ENCODE data around the gene CAPG.

Gene CAPG

DNA sequence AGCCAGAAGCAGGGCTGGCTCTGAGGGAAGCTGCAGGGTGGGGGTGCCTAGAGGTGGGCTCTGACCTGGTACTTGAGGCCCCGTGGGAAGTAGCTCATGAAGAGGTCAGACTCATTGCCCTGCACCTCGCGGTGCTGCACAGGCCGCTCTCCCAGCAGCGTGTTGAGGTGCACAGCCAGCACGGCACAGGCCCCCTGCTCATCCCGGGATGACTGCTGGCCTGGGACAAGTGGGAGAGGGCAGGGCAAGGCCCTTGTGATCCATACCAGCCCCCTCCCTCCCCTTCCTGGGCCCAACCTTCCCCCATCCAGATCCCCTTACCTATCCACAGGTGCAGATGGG, 8.7 kb downstream of the CAPG start:
- H3K9me3 ChIP-seq (ENCODE audit: control insufficient read depth, insufficient read depth, low read length) = peaks cover 3% of the 10 kb centered on the region; the same call in 1 of the 2 replicates
- H3K36me3 ChIP-seq (ENCODE audit: control insufficient read depth, insufficient read depth, low read length) = peaks cover 28% of the 10 kb centered on the region
- peaks cover 6% of the 10 kb centered on the region; the same call in 1 of the 2 replicates for H3K4me1 ChIP-seq (ENCODE audit: control insufficient read depth, insufficient read depth, low read length)
- no peaks in the 10 kb centered on the region for H3K27me3 ChIP-seq (ENCODE audit: control insufficient read depth, insufficient read depth, low read length)
- H3K27ac ChIP-seq (ENCODE audit: low read depth, low read length) = no peak overlapping the region
- no peak overlapping the region for H3K4me3 ChIP-seq (ENCODE audit: low read depth, low read length)
- H3K9ac ChIP-seq (ENCODE audit: low read depth, low read length) = no peak overlapping the region

DNA sequence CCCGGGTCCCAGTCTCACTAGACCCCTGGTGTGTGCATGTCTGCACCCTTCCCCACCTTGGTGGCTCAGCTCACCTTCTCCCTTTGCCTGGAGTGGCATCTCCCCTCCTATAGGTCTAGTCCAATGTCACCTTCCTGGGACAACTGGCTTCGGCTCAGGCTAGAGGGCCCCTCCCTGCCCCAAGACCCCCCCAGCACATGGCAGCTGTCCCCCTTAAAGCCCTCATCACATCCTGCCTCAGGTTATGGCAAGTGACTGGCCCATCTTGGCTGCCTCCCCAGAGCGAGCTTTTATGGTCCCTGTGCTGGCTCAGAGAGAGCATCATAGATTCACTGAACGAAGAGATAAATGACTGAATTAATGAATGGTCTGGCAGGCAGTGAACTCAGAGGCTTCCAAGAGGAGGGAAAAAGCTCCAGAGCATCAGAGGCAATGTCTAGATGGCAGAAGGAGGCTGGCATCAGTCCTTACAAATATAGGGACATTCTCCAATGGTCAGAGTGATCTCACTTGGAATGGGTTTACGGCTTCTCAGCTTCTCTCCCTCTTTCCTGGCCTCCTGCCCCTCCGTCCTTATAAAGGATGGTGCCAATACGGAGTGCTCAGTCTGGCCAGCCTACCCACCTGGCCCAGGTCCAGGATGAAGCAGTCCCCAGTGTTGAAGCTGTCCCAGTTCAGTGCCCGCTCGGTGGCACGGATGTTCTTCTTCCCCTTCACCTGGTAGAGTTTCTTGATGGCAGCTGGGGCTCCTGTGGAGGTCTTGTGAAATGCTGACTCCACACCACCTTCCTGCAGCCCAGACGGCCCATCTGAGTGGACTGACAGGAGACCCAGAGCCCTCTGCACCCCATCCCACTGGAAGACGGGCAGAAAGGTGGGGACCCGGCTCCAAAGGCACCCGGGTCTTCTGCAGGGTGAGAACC, 9.4 kb downstream of the CAPG start:
- H3K4me1 ChIP-seq (ENCODE audit: control insufficient read depth, insufficient read depth, low read length) = peaks cover 6% of the 10 kb centered on the region; the same call in 1 of the 2 replicates
- no peak overlapping the region for H3K4me3 ChIP-seq (ENCODE audit: low read depth, low read length)
- no peak overlapping the region for H3K9ac ChIP-seq (ENCODE audit: low read depth, low read length)
- H3K9me3 ChIP-seq (ENCODE audit: control insufficient read depth, insufficient read depth, low read length) = peaks cover 3% of the 10 kb centered on the region; the same call in 1 of the 2 replicates
- H3K27me3 ChIP-seq (ENCODE audit: control insufficient read depth, insufficient read depth, low read length) = no peaks in the 10 kb centered on the region
- H3K36me3 ChIP-seq (ENCODE audit: control insufficient read depth, insufficient read depth, low read length) = peaks cover 30% of the 10 kb centered on the region
- no peak overlapping the region for H3K27ac ChIP-seq (ENCODE audit: low read depth, low read length)

DNA sequence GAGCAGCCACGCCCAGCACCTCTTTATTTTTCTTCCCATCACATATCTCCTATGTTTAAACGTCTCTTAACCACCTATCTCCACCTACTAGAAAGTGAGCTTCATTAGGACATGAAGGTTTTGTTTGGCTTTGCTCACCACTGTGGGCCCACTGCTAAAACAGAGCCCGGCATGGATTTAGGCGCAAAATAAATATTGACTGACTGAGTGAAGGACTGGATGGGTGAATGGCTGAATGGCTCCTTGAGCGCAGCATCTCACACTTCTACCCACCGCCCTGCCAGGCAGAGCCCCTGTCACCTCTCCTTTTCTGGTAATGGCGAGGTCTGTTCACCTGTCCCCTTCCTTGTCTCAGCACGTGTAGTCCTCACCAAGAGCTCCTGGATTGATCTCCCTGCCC, 10.1 kb downstream of the CAPG start:
- Histone ChIP-seq H3K36me3 (ENCODE audit: control insufficient read depth, insufficient read depth, low read length) (peaks cover 34% of the 10 kb centered on the region), H3K4me3 (ENCODE audit: low read depth, low read length) (no peak overlapping the region), H3K27ac (ENCODE audit: low read depth, low read length) (no peak overlapping the region), H3K4me1 (ENCODE audit: control insufficient read depth, insufficient read depth, low read length) (no peaks in the 10 kb centered on the region), H3K9me3 (ENCODE audit: control insufficient read depth, insufficient read depth, low read length) (peaks cover 3% of the 10 kb centered on the region; the same call in 1 of the 2 replicates), H3K9ac (ENCODE audit: low read depth, low read length) (no peak overlapping the region), H3K27me3 (ENCODE audit: control insufficient read depth, insufficient read depth, low read length) (no peaks in the 10 kb centered on the region)

DNA sequence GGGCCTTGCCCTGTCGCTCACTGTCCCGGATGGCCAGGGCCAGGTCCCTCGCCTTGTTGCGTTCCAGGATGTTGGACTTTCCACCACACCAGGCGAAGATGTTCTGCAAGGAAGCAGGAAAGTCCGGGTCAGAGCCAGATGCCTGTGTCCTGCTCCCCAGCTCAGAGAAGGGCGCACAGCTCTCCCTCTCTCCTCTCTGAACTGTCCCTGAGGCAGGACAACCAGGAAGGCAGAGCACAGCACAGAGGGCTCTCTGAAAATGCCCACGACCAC, 11.0 kb downstream of the CAPG start:
- no peaks in the 10 kb centered on the region for H3K4me1 ChIP-seq (ENCODE audit: control insufficient read depth, insufficient read depth, low read length)
- H3K36me3 ChIP-seq (ENCODE audit: control insufficient read depth, insufficient read depth, low read length) = peaks cover 37% of the 10 kb centered on the region
- no peaks in the 10 kb centered on the region for H3K27me3 ChIP-seq (ENCODE audit: control insufficient read depth, insufficient read depth, low read length)
- peaks cover 3% of the 10 kb centered on the region; the same call in 1 of the 2 replicates for H3K9me3 ChIP-seq (ENCODE audit: control insufficient read depth, insufficient read depth, low read length)
- H3K9ac ChIP-seq (ENCODE audit: low read depth, low read length) = no peak overlapping the region
- no peak overlapping the region for H3K27ac ChIP-seq (ENCODE audit: low read depth, low read length)
- no peak overlapping the region for H3K4me3 ChIP-seq (ENCODE audit: low read depth, low read length)

DNA sequence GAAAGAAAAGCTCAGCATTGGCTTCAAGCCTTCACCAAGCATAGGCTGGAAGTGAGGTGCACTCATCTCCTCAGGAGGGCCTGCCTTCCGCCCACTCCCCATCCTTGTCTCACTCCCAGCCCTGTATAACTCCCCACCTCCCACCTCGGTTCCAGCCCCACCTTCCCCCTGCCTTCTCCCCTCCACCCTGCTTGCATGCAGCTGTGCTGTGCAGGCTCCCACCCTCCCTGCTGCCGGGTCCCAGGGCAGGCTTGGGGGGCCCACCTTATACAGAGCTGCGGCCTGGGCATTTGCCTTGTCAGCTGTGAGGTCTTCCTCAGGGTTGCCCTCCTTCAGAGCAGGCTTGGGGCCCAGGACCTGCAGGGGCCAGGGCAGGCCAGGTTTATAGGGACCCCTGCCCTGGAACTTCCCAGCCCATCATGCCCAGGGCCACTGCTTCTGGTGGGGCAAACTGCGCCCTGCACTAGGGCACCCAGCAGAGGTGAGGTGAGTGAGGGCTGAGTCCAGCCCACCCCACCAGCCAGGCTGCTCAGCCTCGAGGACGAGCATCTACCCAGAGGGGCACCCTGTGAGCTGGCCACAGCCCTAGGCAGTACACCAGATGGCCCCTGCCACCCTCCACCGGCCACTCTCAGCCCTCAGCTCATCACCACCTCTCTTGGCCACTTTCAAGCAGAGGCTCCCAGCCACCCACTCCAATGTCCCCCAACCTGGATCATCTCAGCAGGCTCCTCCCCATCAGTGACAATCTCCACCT, 11.6 kb downstream of the CAPG start:
- H3K4me3 ChIP-seq (ENCODE audit: low read depth, low read length) = no peak overlapping the region
- H3K36me3 ChIP-seq (ENCODE audit: control insufficient read depth, insufficient read depth, low read length) = peaks cover 37% of the 10 kb centered on the region
- no peak overlapping the region for H3K27ac ChIP-seq (ENCODE audit: low read depth, low read length)
- no peak overlapping the region for H3K9ac ChIP-seq (ENCODE audit: low read depth, low read length)
- H3K27me3 ChIP-seq (ENCODE audit: control insufficient read depth, insufficient read depth, low read length) = no peaks in the 10 kb centered on the region
- H3K4me1 ChIP-seq (ENCODE audit: control insufficient read depth, insufficient read depth, low read length) = no peaks in the 10 kb centered on the region
- H3K9me3 ChIP-seq (ENCODE audit: control insufficient read depth, insufficient read depth, low read length) = no peaks in the 10 kb centered on the region

DNA sequence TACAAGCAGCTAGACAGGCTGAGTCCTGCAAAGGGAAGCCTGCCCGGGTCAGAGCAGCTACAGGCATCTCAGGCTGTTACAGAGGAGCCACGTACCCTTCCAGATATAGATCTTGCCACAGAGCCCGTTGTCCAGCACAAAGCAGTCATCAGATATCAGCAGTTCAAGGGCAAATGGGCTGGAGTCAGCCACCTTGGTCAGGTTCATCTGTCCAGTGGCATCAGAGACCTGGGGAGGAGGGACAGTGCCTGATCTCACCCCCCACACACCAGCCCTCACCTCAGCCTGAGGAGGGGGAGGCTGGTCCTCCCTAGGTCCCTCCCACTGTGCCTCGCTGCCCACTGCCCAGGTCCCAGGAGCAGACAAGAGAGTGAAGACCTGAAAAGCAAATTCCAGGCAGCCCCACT, 12.2 kb downstream of the CAPG start:
- no peak overlapping the region for H3K9ac ChIP-seq (ENCODE audit: low read depth, low read length)
- no peaks in the 10 kb centered on the region for H3K4me1 ChIP-seq (ENCODE audit: control insufficient read depth, insufficient read depth, low read length)
- H3K36me3 ChIP-seq (ENCODE audit: control insufficient read depth, insufficient read depth, low read length) = peaks cover 37% of the 10 kb centered on the region
- no peak overlapping the region for H3K27ac ChIP-seq (ENCODE audit: low read depth, low read length)
- H3K4me3 ChIP-seq (ENCODE audit: low read depth, low read length) = no peak overlapping the region
- H3K27me3 ChIP-seq (ENCODE audit: control insufficient read depth, insufficient read depth, low read length) = no peaks in the 10 kb centered on the region
- H3K9me3 ChIP-seq (ENCODE audit: control insufficient read depth, insufficient read depth, low read length) = no peaks in the 10 kb centered on the region

DNA sequence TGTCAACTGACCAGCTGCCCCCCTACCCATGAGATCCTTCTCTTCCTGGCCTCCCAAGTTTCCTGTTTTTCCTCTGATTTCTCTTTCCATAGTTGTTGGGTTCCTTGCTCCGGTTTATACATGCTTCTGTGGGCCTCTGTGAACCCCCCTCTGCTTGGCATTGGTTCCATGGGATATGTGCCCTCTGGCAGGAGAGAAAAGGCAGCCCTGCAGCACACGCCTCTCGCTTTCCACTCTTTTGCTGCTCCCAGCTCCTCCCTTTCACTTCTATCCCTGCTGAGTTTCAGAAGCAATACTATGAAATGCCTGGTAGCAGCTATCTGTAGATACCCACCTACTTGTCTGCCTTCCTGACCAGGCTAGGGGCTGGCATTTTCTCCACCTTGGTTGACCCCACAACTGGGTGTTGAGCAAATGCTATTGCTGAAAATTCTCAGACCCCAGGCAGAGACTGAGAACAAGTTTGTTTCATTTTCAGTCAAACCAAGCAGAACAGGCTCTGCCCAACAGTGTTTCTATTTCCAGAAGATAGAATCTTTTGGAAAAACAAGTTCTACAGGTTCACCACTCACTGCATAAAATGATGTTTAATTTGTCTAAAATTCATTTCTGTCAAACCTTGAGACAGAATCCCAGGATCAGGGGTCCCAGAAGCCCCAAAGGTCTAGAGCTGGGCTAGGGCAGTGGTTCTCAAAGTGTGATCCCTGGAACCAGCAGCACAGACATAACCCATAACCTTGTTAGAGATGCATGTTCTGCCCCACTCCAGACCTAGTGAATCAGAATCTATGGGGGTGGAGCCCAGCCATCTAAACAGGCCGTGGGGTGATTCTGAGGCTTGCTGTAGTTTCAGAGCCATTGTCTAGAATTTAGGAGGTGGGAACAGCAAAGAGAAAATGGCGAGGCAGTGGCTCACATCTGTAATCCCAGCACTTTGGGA, 13.4 kb downstream of the CAPG start:
- Histone ChIP-seq H3K4me3 (ENCODE audit: low read depth, low read length) (no peak overlapping the region), H3K9ac (ENCODE audit: low read depth, low read length) (no peak overlapping the region), H3K27ac (ENCODE audit: low read depth, low read length) (no peak overlapping the region), H3K9me3 (ENCODE audit: control insufficient read depth, insufficient read depth, low read length) (no peaks in the 10 kb centered on the region), H3K36me3 (ENCODE audit: control insufficient read depth, insufficient read depth, low read length) (peaks cover 37% of the 10 kb centered on the region), H3K27me3 (ENCODE audit: control insufficient read depth, insufficient read depth, low read length) (no peaks in the 10 kb centered on the region), H3K4me1 (ENCODE audit: control insufficient read depth, insufficient read depth, low read length) (no peaks in the 10 kb centered on the region)

DNA sequence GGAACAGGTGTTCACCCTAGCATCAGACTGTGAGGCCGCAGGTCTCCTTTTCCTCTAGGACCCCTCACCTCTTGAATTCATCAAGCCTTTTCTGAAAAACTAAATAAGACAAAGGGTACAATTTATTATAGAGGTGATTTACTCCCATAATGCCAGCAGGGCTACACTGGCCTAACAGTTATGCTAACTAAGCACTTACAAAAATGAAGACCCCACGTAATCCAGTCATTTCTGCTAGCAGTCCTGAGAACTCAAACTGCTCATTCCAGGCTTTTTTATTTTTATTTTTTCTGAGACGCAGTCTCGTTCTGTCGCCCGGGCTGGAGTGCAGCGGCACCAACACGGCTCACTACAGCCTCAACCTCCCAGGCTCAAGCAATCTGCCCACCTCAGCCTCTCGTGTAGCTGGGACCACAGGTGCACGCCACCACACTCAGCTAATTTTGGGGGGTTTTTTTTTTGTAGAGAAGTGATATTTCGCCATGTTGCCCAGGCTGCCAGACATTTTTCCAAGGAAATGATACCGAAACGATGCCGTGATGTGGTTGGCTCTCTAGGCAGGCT, 14.2 kb downstream of the CAPG start:
- Histone ChIP-seq H3K4me1 (ENCODE audit: control insufficient read depth, insufficient read depth, low read length) (no peaks in the 10 kb centered on the region), H3K9me3 (ENCODE audit: control insufficient read depth, insufficient read depth, low read length) (no peaks in the 10 kb centered on the region), H3K4me3 (ENCODE audit: low read depth, low read length) (no peak overlapping the region), H3K27me3 (ENCODE audit: control insufficient read depth, insufficient read depth, low read length) (no peaks in the 10 kb centered on the region), H3K36me3 (ENCODE audit: control insufficient read depth, insufficient read depth, low read length) (peaks cover 36% of the 10 kb centered on the region), H3K27ac (ENCODE audit: low read depth, low read length) (no peak overlapping the region), H3K9ac (ENCODE audit: low read depth, low read length) (no peak overlapping the region)

DNA sequence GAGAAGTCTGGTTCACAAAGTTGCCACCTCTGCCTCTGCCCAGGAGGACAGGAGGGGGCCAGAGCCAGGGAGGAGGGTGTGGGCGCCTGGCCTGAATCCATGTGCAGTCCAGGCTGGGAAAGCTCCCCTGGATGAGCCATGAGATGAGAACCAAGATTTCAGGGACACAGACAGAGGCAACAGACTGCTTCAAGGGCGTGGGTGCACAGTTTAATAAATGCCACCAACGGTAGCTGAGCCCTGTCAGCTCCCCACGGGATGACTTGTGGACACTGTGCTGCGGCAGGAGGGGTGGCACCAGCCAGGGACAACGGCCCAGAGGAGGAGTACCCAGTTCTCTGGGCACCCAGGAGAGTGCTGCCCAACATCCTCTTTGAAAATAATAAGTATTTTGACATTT, 15.2 kb downstream of the CAPG start:
- no peak overlapping the region for H3K27ac ChIP-seq (ENCODE audit: low read depth, low read length)

DNA sequence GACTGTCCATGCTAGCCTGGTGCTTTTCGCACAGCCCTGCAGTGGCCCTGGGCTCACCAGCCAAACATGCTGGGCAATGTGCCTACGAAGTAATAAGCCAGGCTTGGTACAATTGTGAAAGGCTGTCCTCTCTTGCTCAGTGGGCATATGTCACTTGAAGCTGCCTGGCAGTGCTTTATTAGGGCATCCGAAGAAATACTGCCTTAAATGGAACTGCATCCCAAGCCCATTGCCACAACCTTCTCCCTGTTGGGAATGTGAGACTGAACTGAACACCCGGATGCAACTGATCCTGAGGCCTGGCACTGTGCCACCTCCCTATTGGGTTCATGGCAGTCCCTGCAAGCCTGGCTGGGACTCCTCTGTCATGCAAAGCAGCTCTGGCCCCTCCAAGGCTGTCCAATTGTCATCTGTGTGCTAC, 15.9 kb downstream of the CAPG start:
- Histone ChIP-seq H3K9me3 (ENCODE audit: control insufficient read depth, insufficient read depth, low read length) (no peaks in the 10 kb centered on the region), H3K4me1 (ENCODE audit: control insufficient read depth, insufficient read depth, low read length) (no peaks in the 10 kb centered on the region), H3K27ac (ENCODE audit: low read depth, low read length) (no peak overlapping the region), H3K9ac (ENCODE audit: low read depth, low read length) (no peak overlapping the region), H3K36me3 (ENCODE audit: control insufficient read depth, insufficient read depth, low read length) (peaks cover 25% of the 10 kb centered on the region), H3K27me3 (ENCODE audit: control insufficient read depth, insufficient read depth, low read length) (no peaks in the 10 kb centered on the region), H3K4me3 (ENCODE audit: low read depth, low read length) (no peak overlapping the region)

More for the DNA sequence above, 15.2 kb downstream of the CAPG start:
- Histone ChIP-seq H3K9me3 (ENCODE audit: control insufficient read depth, insufficient read depth, low read length) (no peaks in the 10 kb centered on the region), H3K9ac (ENCODE audit: low read depth, low read length) (no peak overlapping the region), H3K4me3 (ENCODE audit: low read depth, low read length) (no peak overlapping the region), H3K27me3 (ENCODE audit: control insufficient read depth, insufficient read depth, low read length) (no peaks in the 10 kb centered on the region), H3K36me3 (ENCODE audit: control insufficient read depth, insufficient read depth, low read length) (peaks cover 27% of the 10 kb centered on the region), H3K4me1 (ENCODE audit: control insufficient read depth, insufficient read depth, low read length) (no peaks in the 10 kb centered on the region)
